Transverse colon (tissue), 4 donors: ENCODE results near the gene DIS3L2.

Source experiments
- CTCF ChIP-seq, 5 experiments: fragments of 200-600 bp in 3 of 5; fragments of 450-650 bp in 2 of 5; sonication (generic) in 3 of 5; IDR thresholded peaks; 1 replicate in 2 of 5; 2 replicates in 3 of 5; pipeline ENCODE4 v1.5.1; 2016 to 2017; ENCODE audit warnings: antibody characterized with exemption in 5 of 5, inconsistent platforms in 3 of 5, mild to moderate bottlenecking in 2 of 5, moderate library complexity in 1 of 5
- EP300 ChIP-seq: sonication (generic); formaldehyde crosslinking; IDR thresholded peaks from one replicate; pipeline ENCODE4 v1.6.1; 2017; ENCODE audit warnings: antibody characterized with exemption, low read depth
- POLR2A ChIP-seq: fragments of 450-650 bp; IDR thresholded peaks from one replicate; pipeline ENCODE4 v1.6.1; 2016; ENCODE audit warnings: antibody characterized with exemption, mild to moderate bottlenecking, moderate library complexity
- POLR2AphosphoS5 ChIP-seq, 3 donors: sonication (generic); formaldehyde crosslinking; IDR thresholded peaks; one replicate each; pipeline ENCODE4 v1.6.1; 2016; ENCODE audit warnings: antibody characterized with exemption in 3 of 3

- TF ChIP-seq POLR2AphosphoS5 (IDR thresholded peaks at IDR 0.05) (no peak), POLR2A (no peak), CTCF (IDR thresholded peaks at IDR 0.05) (no peak), EP300 (no peak)
Observed at GRCh38 chr2:232134939-232135338, 173.4 kb downstream of the DIS3L2 start.
